HepG2 (cell line): Measurements from ENCODE around the gene GLYR1. TPM values are rescaled to one million over a fixed set of nuclear protein-coding genes. Genes with fewer than 3 reads are reported as not detected.

Experiments used
- GABPB1 ChIP-seq: IDR thresholded peaks from 2 replicates; pipeline ENCODE4 v1.6.1; 2016; ENCODE audit warnings: mild to moderate bottlenecking, missing genetic modification reagents, moderate library complexity, missing compliant biosample characterization
- KDM1A ChIP-seq: IDR thresholded peaks from 2 replicates; pipeline ENCODE4 v1.6.1; 2016; ENCODE audit warnings: missing compliant biosample characterization
- KDM2A ChIP-seq: sonication (generic); formaldehyde crosslinking; IDR thresholded peaks from 2 replicates; pipeline ENCODE4 v1.4.0; 2020; ENCODE audit warnings: low read depth, missing genetic modification reagents, borderline replicate concordance
- MZF1 ChIP-seq: sonication (generic); formaldehyde crosslinking; IDR thresholded peaks from 2 replicates; pipeline ENCODE4 v1.8.1; 2023; ENCODE audit warnings: mild to moderate bottlenecking, missing genetic modification reagents, borderline replicate concordance
- NCOA1 ChIP-seq: sonication (generic); formaldehyde crosslinking; IDR thresholded peaks from 2 replicates; pipeline ENCODE4 v1.9.0; 2021; ENCODE audit warnings: missing genetic modification reagents
- NFYB ChIP-seq: sonication (generic); formaldehyde crosslinking; IDR thresholded peaks from 2 replicates; pipeline ENCODE4 v1.4.0; 2020; ENCODE audit warnings: missing genetic modification reagents
- PLRG1 ChIP-seq: fragments of 450-650 bp; conservative IDR thresholded peaks from 2 replicates; pipeline ENCODE4 v1.6.1; 2016
- RBM39 ChIP-seq: fragments of 200-400 bp; formaldehyde crosslinking; IDR thresholded peaks from one replicate; pipeline ENCODE4 v1.6.1; 2018; ENCODE audit warnings: antibody characterized with exemption, mild to moderate bottlenecking, low read depth, low read length; ENCODE audit not compliant: poor library complexity, severe bottlenecking
- SAP130 ChIP-seq: IDR thresholded peaks from 2 replicates; pipeline ENCODE4 v1.6.1; 2016; ENCODE audit warnings: low read depth
- SOX5 ChIP-seq: IDR thresholded peaks from 2 replicates; pipeline ENCODE4 v1.6.1; 2016; ENCODE audit warnings: borderline replicate concordance
- ZMYM4 ChIP-seq: sonication (generic); formaldehyde crosslinking; IDR thresholded peaks from 2 replicates; pipeline ENCODE4 v1.8.1; 2023; ENCODE audit warnings: mild to moderate bottlenecking, missing genetic modification reagents
- ZNF24 ChIP-seq: fragments of 450-650 bp; IDR thresholded peaks from 2 replicates; pipeline ENCODE4 v1.6.1; 2017; ENCODE audit warnings: antibody characterized with exemption, mild to moderate bottlenecking
- ZNF652 ChIP-seq: IDR thresholded peaks from 2 replicates; pipeline ENCODE4 v1.6.1; 2016; ENCODE audit warnings: low read depth, borderline replicate concordance
- ZNF674 ChIP-seq: sonication (generic); formaldehyde crosslinking; IDR thresholded peaks from 2 replicates; pipeline ENCODE4 v1.5.0; 2020; ENCODE audit warnings: low read depth, mild to moderate bottlenecking, missing genetic modification reagents
- ZNF737 ChIP-seq: sonication (generic); formaldehyde crosslinking; IDR thresholded peaks from 2 replicates; pipeline ENCODE4 v1.5.0; 2020; ENCODE audit warnings: missing genetic modification reagents, mild to moderate bottlenecking, borderline replicate concordance
- ZNF749 ChIP-seq: sonication (generic); formaldehyde crosslinking; IDR thresholded peaks from 2 replicates; pipeline ENCODE4 v1.8.0; 2022; ENCODE audit warnings: mild to moderate bottlenecking, missing genetic modification reagents, moderate library complexity, borderline replicate concordance
- ZSCAN31 ChIP-seq: sonication (generic); formaldehyde crosslinking; IDR thresholded peaks from 2 replicates; pipeline ENCODE4 v1.5.0; 2020; ENCODE audit warnings: low read depth, mild to moderate bottlenecking, missing genetic modification reagents
- ZZZ3 ChIP-seq: sonication (generic); formaldehyde crosslinking; IDR thresholded peaks from 2 replicates; pipeline ENCODE4 v1.4.0; 2020; ENCODE audit warnings: missing genetic modification reagents, mild to moderate bottlenecking, borderline replicate concordance
- polyA plus RNA-seq, 8 experiments: library from polyadenylated mRNA; depleted of rRNA in 3 of 8; stranded (reverse) in 7 of 8; unstranded in 1 of 8; fragments of >200 nt; fragmentation: Illumina TruSeq in 4 of 8; extraction: Trizol in 4 of 8; gene quantifications; 2 replicates each; pipeline versions ENCODE4 v1.2.1 to v1.2.3, GENCODE V29; 2011 to 2016; ENCODE audit warnings: low read depth in 4 of 8, missing spikeins in 1 of 8, mixed read lengths in 1 of 8; ENCODE audit not compliant: insufficient read depth in 1 of 8
- total RNA-seq, 5 experiments: library from RNA; depleted of rRNA; stranded (reverse); fragments of >200 nt; fragmentation: Illumina TruSeq; extraction: Trizol; gene quantifications; 2 replicates each; pipeline ENCODE4 v1.2.3, GENCODE V29; 2016; ENCODE audit warnings: low read depth in 1 of 5
- TF ChIP-seq, protein P1 (sequence below): sonication (generic); formaldehyde crosslinking; IDR thresholded peaks from 2 replicates; pipeline ENCODE4 v1.4.0; 2020; ENCODE audit warnings: missing genetic modification reagents, borderline replicate concordance
- TF ChIP-seq, protein P2 (sequence below): IDR thresholded peaks from 2 replicates; pipeline ENCODE4 v1.6.1; 2016; ENCODE audit warnings: mild to moderate bottlenecking, missing biosample characterization, missing genetic modification reagents
- TF ChIP-seq, protein P3 (sequence below): sonication (generic); formaldehyde crosslinking; IDR thresholded peaks from 2 replicates; pipeline ENCODE4 v1.4.0; 2020; ENCODE audit warnings: missing genetic modification reagents, mild to moderate bottlenecking, borderline replicate concordance
- TF ChIP-seq, protein P4 (sequence below): sonication (generic); formaldehyde crosslinking; IDR thresholded peaks from 2 replicates; pipeline ENCODE4 v1.4.0; 2020; ENCODE audit warnings: missing genetic modification reagents
- TF ChIP-seq, protein P5 (sequence below): sonication (generic); formaldehyde crosslinking; IDR thresholded peaks from 2 replicates; pipeline ENCODE4 v1.5.0; 2020; ENCODE audit warnings: mild to moderate bottlenecking, missing genetic modification reagents

The GLYR1 gene
- total and polyA plus RNA-seq, 2 of the 13 experiments (the other 11 are each of a cell fraction or from before 2014, with no cell fraction given), result 28.3 to 48.7 TPM

DNA sequence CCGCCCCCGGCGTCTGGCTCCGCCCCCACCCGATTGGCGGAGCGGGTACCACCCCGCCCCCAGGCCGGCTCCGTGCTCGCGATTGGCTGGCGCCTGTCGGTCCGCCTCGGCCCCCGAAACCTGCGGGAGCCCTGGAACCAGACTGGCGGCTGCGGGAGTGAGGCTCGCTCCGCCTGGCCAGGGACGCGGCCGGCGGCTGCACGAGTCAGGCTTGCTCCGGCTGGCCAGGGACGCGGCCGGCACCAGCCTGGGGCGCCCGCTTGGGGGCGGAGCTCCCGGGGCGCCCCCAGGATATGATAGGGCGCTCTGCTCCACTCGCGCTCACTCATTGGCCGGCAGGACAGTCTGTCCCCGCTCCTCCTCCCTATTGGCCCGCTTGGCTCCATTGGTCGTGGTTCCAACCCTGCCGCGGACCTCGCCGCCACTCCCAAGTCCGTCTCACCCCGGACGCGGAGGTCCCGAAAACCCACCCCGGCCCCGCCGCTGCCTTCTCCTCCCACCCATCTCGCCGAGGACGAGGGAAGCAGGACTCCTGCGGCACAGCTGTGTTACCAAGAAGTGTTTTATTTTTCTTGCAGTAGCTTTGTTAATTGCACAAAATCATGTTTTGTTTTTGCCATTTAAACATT is 44.3 kb downstream of the GLYR1 start (continued):
- TF ChIP-seq, protein P1, sequence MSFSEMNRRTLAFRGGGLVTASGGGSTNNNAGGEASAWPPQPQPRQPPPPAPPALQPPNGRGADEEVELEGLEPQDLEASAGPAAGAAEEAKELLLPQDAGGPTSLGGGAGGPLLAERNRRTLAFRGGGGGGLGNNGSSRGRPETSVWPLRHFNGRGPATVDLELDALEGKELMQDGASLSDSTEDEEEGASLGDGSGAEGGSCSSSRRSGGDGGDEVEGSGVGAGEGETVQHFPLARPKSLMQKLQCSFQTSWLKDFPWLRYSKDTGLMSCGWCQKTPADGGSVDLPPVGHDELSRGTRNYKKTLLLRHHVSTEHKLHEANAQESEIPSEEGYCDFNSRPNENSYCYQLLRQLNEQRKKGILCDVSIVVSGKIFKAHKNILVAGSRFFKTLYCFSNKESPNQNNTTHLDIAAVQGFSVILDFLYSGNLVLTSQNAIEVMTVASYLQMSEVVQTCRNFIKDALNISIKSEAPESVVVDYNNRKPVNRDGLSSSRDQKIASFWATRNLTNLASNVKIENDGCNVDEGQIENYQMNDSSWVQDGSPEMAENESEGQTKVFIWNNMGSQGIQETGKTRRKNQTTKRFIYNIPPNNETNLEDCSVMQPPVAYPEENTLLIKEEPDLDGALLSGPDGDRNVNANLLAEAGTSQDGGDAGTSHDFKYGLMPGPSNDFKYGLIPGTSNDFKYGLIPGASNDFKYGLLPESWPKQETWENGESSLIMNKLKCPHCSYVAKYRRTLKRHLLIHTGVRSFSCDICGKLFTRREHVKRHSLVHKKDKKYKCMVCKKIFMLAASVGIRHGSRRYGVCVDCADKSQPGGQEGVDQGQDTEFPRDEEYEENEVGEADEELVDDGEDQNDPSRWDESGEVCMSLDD (CRISPR knock-in tag), result no peak
- TF ChIP-seq ZNF737 (CRISPR knock-in tag) (no peak), MZF1 (no peak), ZZZ3 (CRISPR knock-in tag) (no peak), ZNF674 (CRISPR knock-in tag) (no peak), ZNF652 (CRISPR knock-in tag) (no peak), NCOA1 (CRISPR knock-in tag) (no peak), RBM39 (peak; percentile 67), KDM2A (CRISPR knock-in tag) (peak; percentile 99), PLRG1 (no peak), GABPB1 (peak; percentile 57; the same call in 1 of the 2 replicates), ZNF24 (no peak), SAP130 (CRISPR knock-in tag) (peak; percentile 55), ZSCAN31 (CRISPR knock-in tag) (peak; percentile 5; the same call in 1 of the 2 replicates), ZNF749 (no peak), ZMYM4 (CRISPR knock-in tag) (no peak), NFYB (peak; percentile 94), KDM1A (CRISPR knock-in tag) (no peak), SOX5 (CRISPR knock-in tag) (0 out of 2 replicates have a peak, but pooled peaks have one; percentile 10)
- TF ChIP-seq, protein P2, sequence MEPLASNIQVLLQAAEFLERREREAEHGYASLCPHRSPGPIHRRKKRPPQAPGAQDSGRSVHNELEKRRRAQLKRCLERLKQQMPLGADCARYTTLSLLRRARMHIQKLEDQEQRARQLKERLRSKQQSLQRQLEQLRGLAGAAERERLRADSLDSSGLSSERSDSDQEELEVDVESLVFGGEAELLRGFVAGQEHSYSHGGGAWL, result peak; percentile 35; the same call in 1 of the 2 replicates
- TF ChIP-seq, protein P3, sequence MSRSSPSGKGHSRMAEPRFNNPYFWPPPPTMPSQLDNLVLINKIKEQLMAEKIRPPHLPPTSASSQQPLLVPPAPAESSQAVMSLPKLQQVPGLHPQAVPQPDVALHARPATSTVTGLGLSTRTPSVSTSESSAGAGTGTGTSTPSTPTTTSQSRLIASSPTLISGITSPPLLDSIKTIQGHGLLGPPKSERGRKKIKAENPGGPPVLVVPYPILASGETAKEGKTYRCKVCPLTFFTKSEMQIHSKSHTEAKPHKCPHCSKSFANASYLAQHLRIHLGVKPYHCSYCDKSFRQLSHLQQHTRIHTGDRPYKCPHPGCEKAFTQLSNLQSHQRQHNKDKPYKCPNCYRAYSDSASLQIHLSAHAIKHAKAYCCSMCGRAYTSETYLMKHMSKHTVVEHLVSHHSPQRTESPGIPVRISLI, result no peak
- TF ChIP-seq, protein P4, sequence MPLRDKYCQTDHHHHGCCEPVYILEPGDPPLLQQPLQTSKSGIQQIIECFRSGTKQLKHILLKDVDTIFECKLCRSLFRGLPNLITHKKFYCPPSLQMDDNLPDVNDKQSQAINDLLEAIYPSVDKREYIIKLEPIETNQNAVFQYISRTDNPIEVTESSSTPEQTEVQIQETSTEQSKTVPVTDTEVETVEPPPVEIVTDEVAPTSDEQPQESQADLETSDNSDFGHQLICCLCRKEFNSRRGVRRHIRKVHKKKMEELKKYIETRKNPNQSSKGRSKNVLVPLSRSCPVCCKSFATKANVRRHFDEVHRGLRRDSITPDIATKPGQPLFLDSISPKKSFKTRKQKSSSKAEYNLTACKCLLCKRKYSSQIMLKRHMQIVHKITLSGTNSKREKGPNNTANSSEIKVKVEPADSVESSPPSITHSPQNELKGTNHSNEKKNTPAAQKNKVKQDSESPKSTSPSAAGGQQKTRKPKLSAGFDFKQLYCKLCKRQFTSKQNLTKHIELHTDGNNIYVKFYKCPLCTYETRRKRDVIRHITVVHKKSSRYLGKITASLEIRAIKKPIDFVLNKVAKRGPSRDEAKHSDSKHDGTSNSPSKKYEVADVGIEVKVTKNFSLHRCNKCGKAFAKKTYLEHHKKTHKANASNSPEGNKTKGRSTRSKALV (CRISPR knock-in tag), result no peak
- TF ChIP-seq, protein P5, sequence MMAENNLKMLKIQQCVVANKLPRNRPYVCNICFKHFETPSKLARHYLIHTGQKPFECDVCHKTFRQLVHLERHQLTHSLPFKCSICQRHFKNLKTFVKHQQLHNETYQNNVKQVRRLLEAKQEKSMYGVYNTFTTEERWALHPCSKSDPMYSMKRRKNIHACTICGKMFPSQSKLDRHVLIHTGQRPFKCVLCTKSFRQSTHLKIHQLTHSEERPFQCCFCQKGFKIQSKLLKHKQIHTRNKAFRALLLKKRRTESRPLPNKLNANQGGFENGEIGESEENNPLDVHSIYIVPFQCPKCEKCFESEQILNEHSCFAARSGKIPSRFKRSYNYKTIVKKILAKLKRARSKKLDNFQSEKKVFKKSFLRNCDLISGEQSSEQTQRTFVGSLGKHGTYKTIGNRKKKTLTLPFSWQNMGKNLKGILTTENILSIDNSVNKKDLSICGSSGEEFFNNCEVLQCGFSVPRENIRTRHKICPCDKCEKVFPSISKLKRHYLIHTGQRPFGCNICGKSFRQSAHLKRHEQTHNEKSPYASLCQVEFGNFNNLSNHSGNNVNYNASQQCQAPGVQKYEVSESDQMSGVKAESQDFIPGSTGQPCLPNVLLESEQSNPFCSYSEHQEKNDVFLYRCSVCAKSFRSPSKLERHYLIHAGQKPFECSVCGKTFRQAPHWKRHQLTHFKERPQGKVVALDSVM, result no peak
